SK-N-SH (cell line): Measurements from ENCODE around the gene CABP4. TPM values are rescaled to one million over a fixed set of nuclear protein-coding genes. Genes with fewer than 3 reads are reported as not detected.

Experiments used
- CTCF ChIA-PET: fragments of 300-600, 350-600 bp; formaldehyde crosslinking; extraction: SDS; loops from one replicate; lab custom pipeline; 2021; lab: Yijun Ruan, JAX
- POLR2A ChIA-PET: fragments of 350-600 bp; sonication (Branson Sonifier 250); formaldehyde crosslinking; extraction: SDS; loops from one replicate; lab custom pipeline; 2020; ENCODE audit warnings: antibody characterized with exemption, inconsistent platforms; lab: Yijun Ruan, JAX
- DNase-seq: peaks from one replicate; pipeline ENCODE4 v3.0.0; 2012
- H2AFZ ChIP-seq: fragments of 200-600 bp; sonication (generic); 2 replicates; pipeline ENCODE4 v1.8.1; 2016; ENCODE audit warnings: antibody characterized with exemption, mild to moderate bottlenecking, low read depth
- H3F3A ChIP-seq: fragments of 200-600 bp; sonication (generic); replicated peaks from 2 replicates; pipeline ENCODE3; 2016; ENCODE audit warnings: antibody characterized with exemption, mild to moderate bottlenecking; ENCODE audit not compliant: insufficient read depth
- H3K27ac ChIP-seq, 2 experiments: fragments of 200-500 bp in 1 of 2; fragments of 200-600 bp in 1 of 2; sonication (Bioruptor generic) in 1 of 2; sonication (generic), shearing (Covaris generic) in 1 of 2; 2 replicates each; pipeline versions ENCODE4 v1.5.1 to v1.6.1; 2014 to 2016; ENCODE audit warnings: low read depth in 2 of 2, inconsistent platforms in 1 of 2, low read length in 1 of 2, mild to moderate bottlenecking in 1 of 2, mixed read lengths in 1 of 2
- H3K27me3 ChIP-seq: fragments of 200-600 bp; sonication (generic), shearing (Covaris generic); 2 replicates; pipeline ENCODE4 v1.6.1; 2016; ENCODE audit warnings: mixed run types; ENCODE audit not compliant: insufficient read depth
- H3K36me3 ChIP-seq, 2 experiments: fragments of 200-500 bp in 1 of 2; fragments of 200-600 bp in 1 of 2; sonication (Bioruptor generic) in 1 of 2; sonication (generic) in 1 of 2; replicated peaks in 1 of 2; 2 replicates each; pipeline versions ENCODE3 to v1.5.1; 2014 to 2016; ENCODE audit warnings: low read length in 1 of 2, mild to moderate bottlenecking in 1 of 2; ENCODE audit not compliant: insufficient read depth in 2 of 2, control insufficient read depth in 1 of 2
- H3K4me1 ChIP-seq, 2 experiments: fragments of 200-500 bp in 1 of 2; fragments of 200-600 bp in 1 of 2; sonication (Bioruptor generic) in 1 of 2; sonication (generic), shearing (Covaris generic) in 1 of 2; 2 replicates each; pipeline versions ENCODE4 v1.5.1 to v1.6.1; 2014 to 2016; ENCODE audit warnings: low read depth in 1 of 2, low read length in 1 of 2, mixed run types in 1 of 2; ENCODE audit not compliant: insufficient read depth in 2 of 2, control insufficient read depth in 1 of 2
- H3K4me2 ChIP-seq: fragments of 200-600 bp; sonication (generic), shearing (Covaris generic); 2 replicates; pipeline ENCODE4 v1.6.1; 2017; ENCODE audit warnings: mixed run types
- H3K4me3 ChIP-seq, 2 experiments: fragments of 200-500 bp in 1 of 2; fragments of 200-600 bp in 1 of 2; sonication (Bioruptor generic) in 1 of 2; sonication (generic), shearing (Covaris generic) in 1 of 2; 2 replicates each; pipeline versions ENCODE4 v1.5.1 to v1.8.1; 2014 to 2016; ENCODE audit warnings: low read depth in 2 of 2, inconsistent platforms in 1 of 2, low read length in 1 of 2, mild to moderate bottlenecking in 1 of 2, mixed read lengths in 1 of 2, moderate library complexity in 1 of 2
- H3K79me2 ChIP-seq: fragments of 200-600 bp; sonication (generic); 2 replicates; pipeline ENCODE4 v1.8.1; 2017; ENCODE audit warnings: mild to moderate bottlenecking; ENCODE audit not compliant: insufficient read depth
- H3K9ac ChIP-seq: fragments of 200-600 bp; sonication (generic); 2 replicates; pipeline ENCODE4 v1.6.1; 2017; ENCODE audit warnings: mixed run types
- H3K9me2 ChIP-seq: fragments of 200-600 bp; sonication (generic); 2 replicates; pipeline ENCODE4 v1.6.1; 2017; ENCODE audit warnings: mixed run types
- H3K9me3 ChIP-seq: fragments of 200-600 bp; sonication (generic); 2 replicates; pipeline ENCODE4 v1.6.1; 2017; ENCODE audit warnings: mixed run types, mild to moderate bottlenecking, moderate library complexity
- H4K20me1 ChIP-seq: fragments of 200-600 bp; sonication (generic); 2 replicates; pipeline ENCODE4 v1.6.1; 2017; ENCODE audit warnings: mild to moderate bottlenecking, mixed run types; ENCODE audit not compliant: insufficient read depth
- EP300 ChIP-seq, 2 experiments: IDR thresholded peaks; 2 replicates each; pipeline versions ENCODE4 v1.4.0 to v1.6.1; 2012; ENCODE audit warnings: borderline replicate concordance in 1 of 2, low read depth in 1 of 2, low read length in 1 of 2
- EZH2phosphoT487 ChIP-seq: fragments of 200-600 bp; sonication (generic); IDR thresholded peaks from 2 replicates; pipeline ENCODE4 v1.6.1; 2017; ENCODE audit warnings: low read depth, mixed run types, mild to moderate bottlenecking, antibody characterized with exemption, moderate library complexity, borderline replicate concordance
- FOSL2 ChIP-seq: IDR thresholded peaks from 2 replicates; pipeline ENCODE4 v1.4.0; 2012; ENCODE audit warnings: low read depth, mild to moderate bottlenecking, moderate library complexity, borderline replicate concordance
- FOXM1 ChIP-seq: IDR thresholded peaks from 2 replicates; pipeline ENCODE4 v1.4.0; 2012; ENCODE audit warnings: low read depth, mild to moderate bottlenecking
- IRF3 ChIP-seq: fragments of 150-350 bp; IDR thresholded peaks from 2 replicates; pipeline ENCODE4 v1.6.1; 2016; ENCODE audit warnings: mild to moderate bottlenecking, low read depth, low read length
- MAX ChIP-seq: IDR thresholded peaks from 2 replicates; pipeline ENCODE4 v1.4.0; 2012; ENCODE audit warnings: low read depth
- MEF2A ChIP-seq: IDR thresholded peaks from 2 replicates; pipeline ENCODE4 v1.4.0; 2012; ENCODE audit warnings: low read depth, borderline replicate concordance
- MXI1 ChIP-seq: IDR thresholded peaks from 2 replicates; pipeline ENCODE4 v1.6.1; 2012; ENCODE audit warnings: mild to moderate bottlenecking, low read depth, low read length, improper control_type of control experiment
- NRF1 ChIP-seq: IDR thresholded peaks from 2 replicates; pipeline ENCODE4 v1.6.1; 2012; ENCODE audit warnings: low read depth, mild to moderate bottlenecking, low read length
- POLR2AphosphoS5 ChIP-seq: IDR thresholded peaks from 2 replicates; pipeline ENCODE4 v1.6.1; 2012; ENCODE audit warnings: low read depth, low read length
- SIN3A ChIP-seq: IDR thresholded peaks from 2 replicates; pipeline ENCODE4 v1.6.1; 2012; ENCODE audit warnings: low read depth, mild to moderate bottlenecking, low read length, moderate library complexity, borderline replicate concordance
- SMC3 ChIP-seq: IDR thresholded peaks from 2 replicates; pipeline ENCODE4 v1.6.1; 2012; ENCODE audit warnings: low read depth, low read length, improper control_type of control experiment
- TAF1 ChIP-seq: IDR thresholded peaks from 2 replicates; pipeline ENCODE4 v1.6.1; 2012; ENCODE audit warnings: low read depth, mild to moderate bottlenecking, low read length, moderate library complexity, borderline replicate concordance
- TCF12 ChIP-seq: IDR thresholded peaks from 2 replicates; pipeline ENCODE4 v1.4.0; 2012
- USF1 ChIP-seq: IDR thresholded peaks from 2 replicates; pipeline ENCODE4 v1.4.0; 2012; ENCODE audit warnings: low read depth, borderline replicate concordance
- USF2 ChIP-seq: fragments of 150-350 bp; IDR thresholded peaks from 2 replicates; pipeline ENCODE4 v1.6.1; 2017; ENCODE audit warnings: antibody characterized with exemption, low read length, low read depth, borderline replicate concordance
- WGBS: methylation state at CpG from one replicate; pipeline ENCODE4 v1.1.6; 2017; ENCODE audit warnings: low lambda C conversion rate; 5-methylcytosine and 5-hydroxymethylcytosine counted together
- polyA plus RNA-seq, 3 experiments: library from polyadenylated mRNA; depleted of rRNA; stranded (reverse); fragments of >200 nt; gene quantifications; 2 replicates each; pipeline ENCODE4 v1.2.3, GENCODE V29; 2012

Gene CABP4
- polyA plus RNA-seq (2012; rRNA removed), result not detected in 2 replicates
- not detected in 2 replicates for polyA plus RNA-seq (2012; cell fraction: cytosol; rRNA removed)
- not detected in 2 replicates for polyA plus RNA-seq (2012; cell fraction: nucleus; rRNA removed)

- Histone ChIP-seq H3K9ac (no peak within 1 kb of the TSS), H3K4me2 (no peak within 1 kb of the TSS), H3K4me3 (no peak within 1 kb of the TSS), H3F3A (no peaks in the 10 kb centered on the region), H2AFZ (no peak within 1 kb of the TSS), H3K9me2 (no peaks in the 10 kb centered on the region), H3K9me3 (no peaks in the 10 kb centered on the region), H3K79me2 (no peaks in the 10 kb centered on the region), H3K27ac (no peak within 1 kb of the TSS), H4K20me1 (no peaks in the 10 kb centered on the region), H3K4me1 (peaks cover 0 to 4% of the 10 kb centered on the region in 2 experiments; a peak in 1 of 4 replicates), H3K27me3 (no peaks in the 10 kb centered on the region), H3K36me3 (no peaks in the 10 kb centered on the region)
- no peak for DNase-seq
- WGBS, result 50% methylated on average over 2 of the region's 3 CpGs
- ChIA-PET CTCF (no interaction called here), POLR2A (no interaction called here)
- no peak for TF ChIP-seq MXI1
- TF ChIP-seq NRF1, result no peak
- TF ChIP-seq FOSL2, result no peak
- no peak for TF ChIP-seq EZH2phosphoT487
- no peak for TF ChIP-seq TAF1
- TF ChIP-seq TCF12, result no peak
- no peak for TF ChIP-seq POLR2AphosphoS5
- TF ChIP-seq USF2, result no peak
Measured at GRCh38 chr11:67455054-67455453, at the start of gene CABP4. TSS of gene CABP4 (plus strand) at chr11:67455354. CDS start at chr11:67455424, 70 bp downstream.

- Histone ChIP-seq H2AFZ (no peak overlapping the region), H3K27ac (no peak overlapping the region), H3K79me2 (peaks cover 6% of the 10 kb centered on the region), H3K4me1 (peaks cover 4 to 5% of the 10 kb centered on the region in 2 experiments; a peak in 2 of 4 replicates), H3K9me3 (no peaks in the 10 kb centered on the region), H3K9me2 (no peaks in the 10 kb centered on the region), H3K4me2 (no peak overlapping the region), H3F3A (no peaks in the 10 kb centered on the region), H3K36me3 (no peaks in the 10 kb centered on the region), H4K20me1 (no peaks in the 10 kb centered on the region), H3K4me3 (no peak overlapping the region), H3K27me3 (no peaks in the 10 kb centered on the region), H3K9ac (no peak overlapping the region)
- CTCF ChIA-PET, result interaction anchor here (1.3 kb wide), 1 partner anchor 14 kb away, joined by 4 read pairs; no protein-coding TSS in a partner anchor
- POLR2A ChIA-PET, result no interaction called here
- no peak for TF ChIP-seq SIN3A
- TF ChIP-seq MXI1, result no peak
- no peak for TF ChIP-seq FOXM1
- TF ChIP-seq SMC3, result no peak
- no peak for TF ChIP-seq EP300 (IDR thresholded peaks at IDR 0.05; ENCODE audit: borderline replicate concordance in 1 of 2, low read depth in 1 of 2, low read length in 1 of 2)
- no peak for TF ChIP-seq POLR2AphosphoS5
- no peak for TF ChIP-seq TCF12
- no peak for TF ChIP-seq FOSL2
- no peak for TF ChIP-seq IRF3
- no peak for TF ChIP-seq USF1
- no peak for TF ChIP-seq MAX
- TF ChIP-seq MEF2A, result no peak
- no peak for DNase-seq
- WGBS, result 33% methylated on average over 2 of the region's 9 CpGs
Measured at GRCh38 chr11:67405688-67406339, 49.3 kb upstream of the CABP4 start.
